ENCODE data around the gene TMEM201. TPM values are rescaled to one million over a fixed set of nuclear protein-coding genes. Genes with fewer than 3 reads are reported as not detected.
A peak's percentile ranks its signal among the peaks of the same experiment; 100 is the strongest.

The TMEM201 gene
- total and polyA plus RNA-seq, 9 of the 15 experiments (the other 6 are each of a cell fraction or from before 2014, with no cell fraction given): 0.42 to 51.3 (median 7.4) TPM

DNA sequence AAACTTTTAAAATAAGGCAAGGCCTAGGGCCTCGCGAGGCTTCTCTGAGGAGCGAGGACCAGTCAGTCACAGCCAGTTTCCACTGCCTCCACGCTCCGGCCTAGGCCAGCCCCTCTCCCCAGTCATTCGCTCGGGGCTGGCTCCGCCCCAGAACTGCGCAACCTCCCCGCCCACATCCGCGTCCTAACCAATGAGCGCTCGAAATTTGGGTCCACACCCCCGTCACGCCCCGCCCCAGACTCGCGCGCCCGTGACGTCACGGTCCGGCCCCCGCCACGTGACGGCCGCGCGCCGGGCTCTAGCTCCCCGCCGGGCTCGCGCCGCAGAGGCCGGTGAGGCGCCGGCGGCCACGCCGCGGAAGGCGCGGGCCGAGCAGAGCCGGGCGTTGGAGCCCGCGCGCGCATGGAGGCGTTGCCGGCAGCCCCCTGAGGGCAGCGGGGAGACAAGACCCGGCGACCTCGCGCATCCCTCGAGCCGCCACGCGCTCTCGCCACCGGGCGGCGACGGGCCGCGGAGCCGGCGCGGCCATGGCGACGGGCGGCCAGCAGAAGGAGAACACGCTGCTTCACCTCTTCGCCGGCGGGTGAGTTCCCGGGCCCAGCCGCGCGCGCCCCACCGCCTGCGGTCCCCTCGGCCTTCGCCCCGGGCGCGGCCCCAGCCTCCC lies 49.4 kb upstream of the TMEM201 start, which contains the start of gene SLC25A33 (continued):
- TF ChIP-seq, protein P1, sequence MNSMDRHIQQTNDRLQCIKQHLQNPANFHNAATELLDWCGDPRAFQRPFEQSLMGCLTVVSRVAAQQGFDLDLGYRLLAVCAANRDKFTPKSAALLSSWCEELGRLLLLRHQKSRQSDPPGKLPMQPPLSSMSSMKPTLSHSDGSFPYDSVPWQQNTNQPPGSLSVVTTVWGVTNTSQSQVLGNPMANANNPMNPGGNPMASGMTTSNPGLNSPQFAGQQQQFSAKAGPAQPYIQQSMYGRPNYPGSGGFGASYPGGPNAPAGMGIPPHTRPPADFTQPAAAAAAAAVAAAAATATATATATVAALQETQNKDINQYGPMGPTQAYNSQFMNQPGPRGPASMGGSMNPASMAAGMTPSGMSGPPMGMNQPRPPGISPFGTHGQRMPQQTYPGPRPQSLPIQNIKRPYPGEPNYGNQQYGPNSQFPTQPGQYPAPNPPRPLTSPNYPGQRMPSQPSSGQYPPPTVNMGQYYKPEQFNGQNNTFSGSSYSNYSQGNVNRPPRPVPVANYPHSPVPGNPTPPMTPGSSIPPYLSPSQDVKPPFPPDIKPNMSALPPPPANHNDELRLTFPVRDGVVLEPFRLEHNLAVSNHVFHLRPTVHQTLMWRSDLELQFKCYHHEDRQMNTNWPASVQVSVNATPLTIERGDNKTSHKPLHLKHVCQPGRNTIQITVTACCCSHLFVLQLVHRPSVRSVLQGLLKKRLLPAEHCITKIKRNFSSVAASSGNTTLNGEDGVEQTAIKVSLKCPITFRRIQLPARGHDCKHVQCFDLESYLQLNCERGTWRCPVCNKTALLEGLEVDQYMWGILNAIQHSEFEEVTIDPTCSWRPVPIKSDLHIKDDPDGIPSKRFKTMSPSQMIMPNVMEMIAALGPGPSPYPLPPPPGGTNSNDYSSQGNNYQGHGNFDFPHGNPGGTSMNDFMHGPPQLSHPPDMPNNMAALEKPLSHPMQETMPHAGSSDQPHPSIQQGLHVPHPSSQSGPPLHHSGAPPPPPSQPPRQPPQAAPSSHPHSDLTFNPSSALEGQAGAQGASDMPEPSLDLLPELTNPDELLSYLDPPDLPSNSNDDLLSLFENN (IDR thresholded peaks at IDR 0.05; ENCODE audit: low read depth in 2 of 2, low read length in 2 of 2): no peak
- peak; percentile 85 for TF ChIP-seq POLR2A (conservative IDR thresholded peaks at IDR 0.05)
- no peak for TF ChIP-seq TCFL5 (CRISPR knock-in tag; conservative IDR thresholded peaks at IDR 0.05)
- TF ChIP-seq L3MBTL2 (IDR thresholded peaks at IDR 0.05): peak; percentile 98
- peak; percentile 92 for TF ChIP-seq HMGN3 (IDR thresholded peaks at IDR 0.05; ENCODE audit: borderline replicate concordance, extremely low read depth, insufficient read length, low read depth, low read length)
- peak; percentile 51 for TF ChIP-seq DMBX1 (CRISPR knock-in tag; IDR thresholded peaks at IDR 0.05; ENCODE audit: borderline replicate concordance)
- TF ChIP-seq, protein P2, sequence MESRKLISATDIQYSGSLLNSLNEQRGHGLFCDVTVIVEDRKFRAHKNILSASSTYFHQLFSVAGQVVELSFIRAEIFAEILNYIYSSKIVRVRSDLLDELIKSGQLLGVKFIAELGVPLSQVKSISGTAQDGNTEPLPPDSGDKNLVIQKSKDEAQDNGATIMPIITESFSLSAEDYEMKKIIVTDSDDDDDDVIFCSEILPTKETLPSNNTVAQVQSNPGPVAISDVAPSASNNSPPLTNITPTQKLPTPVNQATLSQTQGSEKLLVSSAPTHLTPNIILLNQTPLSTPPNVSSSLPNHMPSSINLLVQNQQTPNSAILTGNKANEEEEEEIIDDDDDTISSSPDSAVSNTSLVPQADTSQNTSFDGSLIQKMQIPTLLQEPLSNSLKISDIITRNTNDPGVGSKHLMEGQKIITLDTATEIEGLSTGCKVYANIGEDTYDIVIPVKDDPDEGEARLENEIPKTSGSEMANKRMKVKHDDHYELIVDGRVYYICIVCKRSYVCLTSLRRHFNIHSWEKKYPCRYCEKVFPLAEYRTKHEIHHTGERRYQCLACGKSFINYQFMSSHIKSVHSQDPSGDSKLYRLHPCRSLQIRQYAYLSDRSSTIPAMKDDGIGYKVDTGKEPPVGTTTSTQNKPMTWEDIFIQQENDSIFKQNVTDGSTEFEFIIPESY (CRISPR knock-in tag; IDR thresholded peaks at IDR 0.05): 0 out of 2 replicates have a peak, but pooled peaks have one; percentile 35
- TF ChIP-seq, protein P3, sequence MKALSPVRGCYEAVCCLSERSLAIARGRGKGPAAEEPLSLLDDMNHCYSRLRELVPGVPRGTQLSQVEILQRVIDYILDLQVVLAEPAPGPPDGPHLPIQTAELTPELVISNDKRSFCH (CRISPR knock-in tag; IDR thresholded peaks at IDR 0.05): no peak
- TF ChIP-seq, protein P3 (tag; IDR thresholded peaks at IDR 0.05): peak; percentile 82
- TF ChIP-seq RFX5 (IDR thresholded peaks at IDR 0.05; ENCODE audit: low read depth, low read length): peak; percentile 58; the same call in 1 of the 2 replicates

All from K562 (cell line).